Astrocyte (in vitro differentiated cells and primary cell): ENCODE measurements around the gene TMC1. TPM values are rescaled to one million over a fixed set of nuclear protein-coding genes. Genes with fewer than 3 reads are reported as not detected.

Experiments
- DNase-seq: peaks from one replicate; pipeline ENCODE4 v3.0.0-alpha.2; 2010; ENCODE audit warnings: low read depth
- FAIRE-seq: peaks from 2 replicates; lab custom pipeline; 2011; peaks lifted over from hg19 to GRCh38; lab: Jason Lieb, UNC
- H2AFZ ChIP-seq: 2 replicates; pipeline ENCODE4 v1.6.0; 2012; ENCODE audit warnings: low read depth, low read length, inconsistent platforms
- H3K27ac ChIP-seq: 2 replicates; pipeline ENCODE4 v1.5.1; 2011; ENCODE audit warnings: low read depth, low read length, inconsistent platforms
- H3K27me3 ChIP-seq: 2 replicates; pipeline ENCODE4 v1.6.0; 2011; ENCODE audit warnings: low read length, inconsistent platforms; ENCODE audit not compliant: insufficient read depth
- H3K36me3 ChIP-seq: 2 replicates; pipeline ENCODE4 v1.5.1; 2011; ENCODE audit warnings: low read length, inconsistent platforms; ENCODE audit not compliant: insufficient read depth
- H3K4me1 ChIP-seq: 2 replicates; pipeline ENCODE4 v1.5.1; 2011; ENCODE audit warnings: low read length, inconsistent platforms; ENCODE audit not compliant: insufficient read depth
- H3K4me2 ChIP-seq: 2 replicates; pipeline ENCODE4 v1.6.0; 2012; ENCODE audit warnings: low read length, inconsistent platforms
- H3K4me3 ChIP-seq: 2 replicates; pipeline ENCODE4 v1.5.1; 2011; ENCODE audit warnings: low read depth, mild to moderate bottlenecking, low read length, inconsistent platforms; ENCODE audit not compliant: insufficient read depth
- H3K79me2 ChIP-seq: 2 replicates; pipeline ENCODE4 v1.6.0; 2012; ENCODE audit warnings: mild to moderate bottlenecking, low read length, inconsistent platforms; ENCODE audit not compliant: insufficient read depth
- H3K9ac ChIP-seq: 2 replicates; pipeline ENCODE4 v1.6.0; 2012; ENCODE audit warnings: mild to moderate bottlenecking, low read length, inconsistent platforms
- H3K9me3 ChIP-seq: 2 replicates; pipeline ENCODE4 v1.5.1; 2012; ENCODE audit warnings: low read depth, mild to moderate bottlenecking, low read length, inconsistent platforms; ENCODE audit not compliant: insufficient read depth
- H4K20me1 ChIP-seq: 2 replicates; pipeline ENCODE4 v1.6.0; 2012; ENCODE audit warnings: low read length, inconsistent platforms; ENCODE audit not compliant: insufficient read depth
- H3K27ac Mint-ChIP-seq: one replicate; pipeline ENCODE4 v1.8.0; 2021; ENCODE audit warnings: mild to moderate bottlenecking, mixed read lengths; ENCODE audit not compliant: unreplicated experiment
- H3K27me3 Mint-ChIP-seq: one replicate; pipeline ENCODE4 v1.8.0; 2021; ENCODE audit warnings: low read depth, mixed read lengths; ENCODE audit not compliant: unreplicated experiment
- H3K36me3 Mint-ChIP-seq: one replicate; pipeline ENCODE4 v1.8.0; 2021; ENCODE audit warnings: low read depth, mixed read lengths; ENCODE audit not compliant: unreplicated experiment
- H3K4me1 Mint-ChIP-seq: one replicate; pipeline ENCODE4 v1.8.0; 2021; ENCODE audit warnings: low read depth, mixed read lengths; ENCODE audit not compliant: unreplicated experiment
- H3K4me3 Mint-ChIP-seq: one replicate; pipeline ENCODE4 v1.8.0; 2021; ENCODE audit warnings: mild to moderate bottlenecking, moderate library complexity, mixed read lengths; ENCODE audit not compliant: unreplicated experiment
- H3K9me3 Mint-ChIP-seq: one replicate; pipeline ENCODE4 v1.8.0; 2021; ENCODE audit warnings: mild to moderate bottlenecking, mixed read lengths; ENCODE audit not compliant: unreplicated experiment
- CTCF ChIP-seq: IDR thresholded peaks from 2 replicates; pipeline ENCODE4 v1.5.1; 2011; ENCODE audit warnings: low read depth, mild to moderate bottlenecking, inconsistent platforms, low read length, moderate library complexity; ENCODE audit not compliant: insufficient read depth
- EZH2 ChIP-seq: IDR thresholded peaks from 2 replicates; pipeline ENCODE4 v1.6.1; 2012; ENCODE audit warnings: mild to moderate bottlenecking, low read length, inconsistent platforms; ENCODE audit not compliant: insufficient read depth
- total RNA-seq: library from RNA; stranded (reverse); gene quantifications from 2 replicates; pipeline ENCODE4 v1.2.1, GENCODE V29; 2021

TMC1 gene
- total RNA-seq, 1 donor from 2014 or later, result not detected

GRCh38 chr9:72534931-72535330 lies 13.5 kb downstream of the TMC1 start:
- Histone ChIP-seq H3K9me3 (no peaks in the 10 kb centered on the region), H3K9ac (no peak overlapping the region), H2AFZ (no peak overlapping the region), H3K4me1 (peaks cover 13% of the 10 kb centered on the region), H3K27ac (no peak overlapping the region), H3K36me3 (no peaks in the 10 kb centered on the region), H3K4me2 (no peak overlapping the region), H3K27me3 (no peaks in the 10 kb centered on the region), H3K79me2 (no peaks in the 10 kb centered on the region), H3K4me3 (no peak overlapping the region), H4K20me1 (no peaks in the 10 kb centered on the region)
- Mint-ChIP-seq H3K36me3 (no peaks in the 10 kb centered on the region), H3K4me3 (no peak overlapping the region), H3K9me3 (peaks cover 9% of the 10 kb centered on the region), H3K4me1 (peaks cover 10% of the 10 kb centered on the region), H3K27me3 (no peaks in the 10 kb centered on the region), H3K27ac (no peak overlapping the region)
- DNase-seq (no peak), FAIRE-seq (no peak)
- TF ChIP-seq CTCF (no peak), EZH2 (no peak)

- Histone ChIP-seq H3K9ac (no peak overlapping the region), H3K4me1 (peaks cover 21% of the 10 kb centered on the region), H3K4me2 (no peak overlapping the region), H3K4me3 (no peak overlapping the region), H4K20me1 (no peaks in the 10 kb centered on the region), H3K36me3 (no peaks in the 10 kb centered on the region), H3K9me3 (no peaks in the 10 kb centered on the region), H2AFZ (no peak overlapping the region), H3K79me2 (no peaks in the 10 kb centered on the region), H3K27ac (no peak overlapping the region), H3K27me3 (no peaks in the 10 kb centered on the region)
- DNase-seq (no peak), FAIRE-seq (no peak)
- H3K9me3 Mint-ChIP-seq, result peaks cover 9% of the 10 kb centered on the region
- no peak overlapping the region for H3K4me3 Mint-ChIP-seq
- H3K4me1 Mint-ChIP-seq, result peaks cover 14% of the 10 kb centered on the region
- TF ChIP-seq CTCF (no peak), EZH2 (no peak)
- H3K36me3 Mint-ChIP-seq, result no peaks in the 10 kb centered on the region
- no peaks in the 10 kb centered on the region for H3K27me3 Mint-ChIP-seq
- no peak overlapping the region for H3K27ac Mint-ChIP-seq
Observed at GRCh38 chr9:72537011-72537545, 15.7 kb downstream of the TMC1 start.

- H3K79me2 ChIP-seq, result no peaks in the 10 kb centered on the region
- no peak overlapping the region for H2AFZ ChIP-seq
- no peaks in the 10 kb centered on the region for H3K27me3 ChIP-seq
- TF ChIP-seq CTCF (no peak), EZH2 (no peak)
- no peak overlapping the region for H3K4me3 ChIP-seq
- Mint-ChIP-seq H3K27me3 (no peaks in the 10 kb centered on the region), H3K4me1 (peaks cover 16% of the 10 kb centered on the region), H3K36me3 (no peaks in the 10 kb centered on the region), H3K27ac (no peak overlapping the region), H3K4me3 (no peak overlapping the region), H3K9me3 (peaks cover 9% of the 10 kb centered on the region)
- no peaks in the 10 kb centered on the region for H3K9me3 ChIP-seq
- H3K9ac ChIP-seq, result no peak overlapping the region
- H4K20me1 ChIP-seq, result no peaks in the 10 kb centered on the region
- H3K27ac ChIP-seq, result no peak overlapping the region
- DNase-seq, result no peak
- no peaks in the 10 kb centered on the region for H3K36me3 ChIP-seq
- peaks cover 21% of the 10 kb centered on the region for H3K4me1 ChIP-seq
- no peak for FAIRE-seq
- H3K4me2 ChIP-seq, result no peak overlapping the region
Observed at GRCh38 chr9:72537671-72538070, 16.3 kb downstream of the TMC1 start.
